ENCODE data around the gene TACC2. TPM values are rescaled to one million over a fixed set of nuclear protein-coding genes. Genes with fewer than 3 reads are reported as not detected.

The TACC2 gene
- total and polyA plus RNA-seq, 2 experiments from 2014 or later: 30.8 to 35.9 TPM

DNA sequence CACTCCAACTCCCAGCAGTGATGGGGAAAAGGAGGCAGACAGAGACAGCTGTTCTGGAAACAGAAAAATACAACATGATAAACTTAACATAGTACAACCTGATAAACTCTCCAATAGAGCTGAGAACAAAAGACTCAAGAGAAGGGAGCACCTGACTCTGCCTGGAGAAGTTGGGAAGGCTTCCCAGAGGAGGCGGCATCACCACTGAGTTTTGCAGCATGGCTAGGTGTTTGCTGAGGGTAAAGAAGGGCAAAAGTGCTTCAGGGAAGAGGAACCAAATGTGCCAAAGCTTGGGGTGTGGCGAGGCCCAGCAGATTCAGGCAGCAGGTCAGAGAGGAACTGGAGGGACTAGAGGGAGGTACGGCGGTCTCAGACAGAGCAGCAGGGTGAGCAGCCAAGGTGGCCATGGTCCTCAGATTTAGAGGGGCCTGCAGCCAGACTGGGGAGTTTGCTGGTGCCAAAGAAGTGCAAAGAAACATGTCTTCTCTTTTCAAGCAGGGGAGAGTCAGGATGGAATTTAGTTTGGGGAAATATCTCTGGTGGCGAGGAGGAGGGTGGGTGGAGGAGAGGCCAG lies 162.2 kb downstream of the TACC2 start:
- no peak overlapping the region for H3K4me2 ChIP-seq
- Mint-ChIP-seq H3K4me1 (peaks cover 45% of the 10 kb centered on the region), H3K36me3 (ENCODE audit: low read depth) (peaks cover 20% of the 10 kb centered on the region), H3K9me3 (no peaks in the 10 kb centered on the region; the same call in 2 of the 3 replicates), H3K27ac (no peak overlapping the region; the same call in 1 of the 2 replicates), H3K4me3 (no peak overlapping the region; the same call in 2 of the 3 replicates), H3K27me3 (ENCODE audit: insufficient read depth, low read depth, poor library complexity) (peaks cover 9% of the 10 kb centered on the region)
- no peaks in the 10 kb centered on the region for H3K9me2 ChIP-seq (ENCODE audit: insufficient read depth)
- no peak overlapping the region for H3K27ac ChIP-seq (ENCODE audit: low read depth)
- no peaks in the 10 kb centered on the region for H3K27me3 ChIP-seq (ENCODE audit: insufficient read depth)
- no peaks in the 10 kb centered on the region for H3F3A ChIP-seq (replicated peaks; ENCODE audit: low read depth)
- no peaks in the 10 kb centered on the region for H4K20me1 ChIP-seq (replicated peaks; ENCODE audit: insufficient read depth)
- DNase-seq (ENCODE audit: low spot score) (no peak), ATAC-seq (no peak)
- H3K79me2 ChIP-seq (replicated peaks; ENCODE audit: insufficient read depth): no peaks in the 10 kb centered on the region
- H3K4me1 ChIP-seq (ENCODE audit: insufficient read depth): peaks cover 9% of the 10 kb centered on the region
- H3K36me3 ChIP-seq (ENCODE audit: insufficient read depth): no peaks in the 10 kb centered on the region
- H3K4me3 ChIP-seq: no peak overlapping the region
- H2AFZ ChIP-seq: no peak overlapping the region
- TF ChIP-seq CREB1 (CRISPR knock-in tag; IDR thresholded peaks at IDR 0.05; ENCODE audit: low read depth) (no peak), NANOG (IDR thresholded peaks at IDR 0.05; ENCODE audit: borderline replicate concordance) (no peak), POLR2AphosphoS5 (IDR thresholded peaks at IDR 0.05; ENCODE audit: low read depth) (no peak), ZNF114 (CRISPR knock-in tag; IDR thresholded peaks at IDR 0.05) (no peak), ZNF331 (CRISPR knock-in tag; IDR thresholded peaks at IDR 0.05; ENCODE audit: low read depth) (no peak), EZH2 (IDR thresholded peaks at IDR 0.05; ENCODE audit: low read depth, unreplicated experiment) (no peak)
- TF ChIP-seq, protein P1, sequence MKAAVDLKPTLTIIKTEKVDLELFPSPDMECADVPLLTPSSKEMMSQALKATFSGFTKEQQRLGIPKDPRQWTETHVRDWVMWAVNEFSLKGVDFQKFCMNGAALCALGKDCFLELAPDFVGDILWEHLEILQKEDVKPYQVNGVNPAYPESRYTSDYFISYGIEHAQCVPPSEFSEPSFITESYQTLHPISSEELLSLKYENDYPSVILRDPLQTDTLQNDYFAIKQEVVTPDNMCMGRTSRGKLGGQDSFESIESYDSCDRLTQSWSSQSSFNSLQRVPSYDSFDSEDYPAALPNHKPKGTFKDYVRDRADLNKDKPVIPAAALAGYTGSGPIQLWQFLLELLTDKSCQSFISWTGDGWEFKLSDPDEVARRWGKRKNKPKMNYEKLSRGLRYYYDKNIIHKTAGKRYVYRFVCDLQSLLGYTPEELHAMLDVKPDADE (IDR thresholded peaks at IDR 0.05): no peak
- TF ChIP-seq, protein P2, sequence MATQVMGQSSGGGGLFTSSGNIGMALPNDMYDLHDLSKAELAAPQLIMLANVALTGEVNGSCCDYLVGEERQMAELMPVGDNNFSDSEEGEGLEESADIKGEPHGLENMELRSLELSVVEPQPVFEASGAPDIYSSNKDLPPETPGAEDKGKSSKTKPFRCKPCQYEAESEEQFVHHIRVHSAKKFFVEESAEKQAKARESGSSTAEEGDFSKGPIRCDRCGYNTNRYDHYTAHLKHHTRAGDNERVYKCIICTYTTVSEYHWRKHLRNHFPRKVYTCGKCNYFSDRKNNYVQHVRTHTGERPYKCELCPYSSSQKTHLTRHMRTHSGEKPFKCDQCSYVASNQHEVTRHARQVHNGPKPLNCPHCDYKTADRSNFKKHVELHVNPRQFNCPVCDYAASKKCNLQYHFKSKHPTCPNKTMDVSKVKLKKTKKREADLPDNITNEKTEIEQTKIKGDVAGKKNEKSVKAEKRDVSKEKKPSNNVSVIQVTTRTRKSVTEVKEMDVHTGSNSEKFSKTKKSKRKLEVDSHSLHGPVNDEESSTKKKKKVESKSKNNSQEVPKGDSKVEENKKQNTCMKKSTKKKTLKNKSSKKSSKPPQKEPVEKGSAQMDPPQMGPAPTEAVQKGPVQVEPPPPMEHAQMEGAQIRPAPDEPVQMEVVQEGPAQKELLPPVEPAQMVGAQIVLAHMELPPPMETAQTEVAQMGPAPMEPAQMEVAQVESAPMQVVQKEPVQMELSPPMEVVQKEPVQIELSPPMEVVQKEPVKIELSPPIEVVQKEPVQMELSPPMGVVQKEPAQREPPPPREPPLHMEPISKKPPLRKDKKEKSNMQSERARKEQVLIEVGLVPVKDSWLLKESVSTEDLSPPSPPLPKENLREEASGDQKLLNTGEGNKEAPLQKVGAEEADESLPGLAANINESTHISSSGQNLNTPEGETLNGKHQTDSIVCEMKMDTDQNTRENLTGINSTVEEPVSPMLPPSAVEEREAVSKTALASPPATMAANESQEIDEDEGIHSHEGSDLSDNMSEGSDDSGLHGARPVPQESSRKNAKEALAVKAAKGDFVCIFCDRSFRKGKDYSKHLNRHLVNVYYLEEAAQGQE (IDR thresholded peaks at IDR 0.05; ENCODE audit: unreplicated experiment): no peak
- TF ChIP-seq, protein P3, sequence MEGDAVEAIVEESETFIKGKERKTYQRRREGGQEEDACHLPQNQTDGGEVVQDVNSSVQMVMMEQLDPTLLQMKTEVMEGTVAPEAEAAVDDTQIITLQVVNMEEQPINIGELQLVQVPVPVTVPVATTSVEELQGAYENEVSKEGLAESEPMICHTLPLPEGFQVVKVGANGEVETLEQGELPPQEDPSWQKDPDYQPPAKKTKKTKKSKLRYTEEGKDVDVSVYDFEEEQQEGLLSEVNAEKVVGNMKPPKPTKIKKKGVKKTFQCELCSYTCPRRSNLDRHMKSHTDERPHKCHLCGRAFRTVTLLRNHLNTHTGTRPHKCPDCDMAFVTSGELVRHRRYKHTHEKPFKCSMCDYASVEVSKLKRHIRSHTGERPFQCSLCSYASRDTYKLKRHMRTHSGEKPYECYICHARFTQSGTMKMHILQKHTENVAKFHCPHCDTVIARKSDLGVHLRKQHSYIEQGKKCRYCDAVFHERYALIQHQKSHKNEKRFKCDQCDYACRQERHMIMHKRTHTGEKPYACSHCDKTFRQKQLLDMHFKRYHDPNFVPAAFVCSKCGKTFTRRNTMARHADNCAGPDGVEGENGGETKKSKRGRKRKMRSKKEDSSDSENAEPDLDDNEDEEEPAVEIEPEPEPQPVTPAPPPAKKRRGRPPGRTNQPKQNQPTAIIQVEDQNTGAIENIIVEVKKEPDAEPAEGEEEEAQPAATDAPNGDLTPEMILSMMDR (conservative IDR thresholded peaks at IDR 0.05; ENCODE audit: low read depth in 2 of 2): no peak
